Measurements from ENCODE around the gene SUMO2.

The SUMO2 gene

GRCh38 chr17:75182569-75183436 is at the start of gene SUMO2:
TSS of gene SUMO2 (minus strand) at chr17:75182959. CDS start at chr17:75182834, 125 bp downstream.
- Histone ChIP-seq H3K36me3 (peaks cover 42% of the 10 kb centered on the region), H3K27me3 (ENCODE audit: insufficient read depth, low read depth, severe bottlenecking) (no peaks in the 10 kb centered on the region), H3K9me3 (ENCODE audit: severe bottlenecking) (peaks cover 4% of the 10 kb centered on the region), H3K4me3 (ENCODE audit: low read depth, low read length) (peak within 1 kb of the TSS; percentile 86), H3K27ac (peak within 1 kb of the TSS; percentile 99)
- no peak for TF ChIP-seq CTCF (IDR thresholded peaks at IDR 0.05; ENCODE audit: low read depth, low read length)
- DNase-seq: peak; percentile 98

GRCh38 chr17:75231741-75232464 is 49.1 kb upstream of the SUMO2 start:
- Histone ChIP-seq H3K9me3 (ENCODE audit: severe bottlenecking) (no peaks in the 10 kb centered on the region), H3K4me3 (ENCODE audit: low read depth, low read length) (no peak overlapping the region), H3K27me3 (ENCODE audit: insufficient read depth, low read depth, severe bottlenecking) (no peaks in the 10 kb centered on the region), H3K36me3 (peaks cover 92% of the 10 kb centered on the region), H3K27ac (no peak overlapping the region)
- DNase-seq: no peak
- TF ChIP-seq CTCF (IDR thresholded peaks at IDR 0.05; ENCODE audit: low read depth, low read length): no peak

GRCh38 chr17:75231071-75231470 is 48.3 kb upstream of the SUMO2 start:
- Histone ChIP-seq H3K27me3 (ENCODE audit: insufficient read depth, low read depth, severe bottlenecking) (no peaks in the 10 kb centered on the region), H3K4me3 (ENCODE audit: low read depth, low read length) (no peak overlapping the region), H3K27ac (no peak overlapping the region), H3K9me3 (ENCODE audit: severe bottlenecking) (no peaks in the 10 kb centered on the region), H3K36me3 (peaks cover 92% of the 10 kb centered on the region)
- no peak for TF ChIP-seq CTCF (IDR thresholded peaks at IDR 0.05; ENCODE audit: low read depth, low read length)
- DNase-seq: no peak

GRCh38 chr17:75228847-75229246 is 46.1 kb upstream of the SUMO2 start:
- H3K36me3 ChIP-seq: peaks cover 92% of the 10 kb centered on the region
- no peaks in the 10 kb centered on the region for H3K9me3 ChIP-seq (ENCODE audit: severe bottlenecking)
- H3K27ac ChIP-seq: no peak overlapping the region
- H3K4me3 ChIP-seq (ENCODE audit: low read depth, low read length): no peak overlapping the region
- DNase-seq: no peak
- H3K27me3 ChIP-seq (ENCODE audit: insufficient read depth, low read depth, severe bottlenecking): no peaks in the 10 kb centered on the region
- no peak for TF ChIP-seq CTCF (IDR thresholded peaks at IDR 0.05; ENCODE audit: low read depth, low read length)

- no peaks in the 10 kb centered on the region for H3K27me3 ChIP-seq (ENCODE audit: insufficient read depth, low read depth, severe bottlenecking)
- no peak overlapping the region for H3K4me3 ChIP-seq (ENCODE audit: low read depth, low read length)
- H3K36me3 ChIP-seq: peaks cover 92% of the 10 kb centered on the region
- H3K27ac ChIP-seq: no peak overlapping the region
- H3K9me3 ChIP-seq (ENCODE audit: severe bottlenecking): no peaks in the 10 kb centered on the region
- DNase-seq: no peak
- no peak for TF ChIP-seq CTCF (IDR thresholded peaks at IDR 0.05; ENCODE audit: low read depth, low read length)
Observed at GRCh38 chr17:75228305-75228704, 45.5 kb upstream of the SUMO2 start.

Data from WERI-Rb-1 (cell line).